Activated gamma-delta T cell treated with Interleukin-2 at 50 U/mL for 16 hours (primary cell): ENCODE data around the gene AP3S2.

Source experiments
- DNase-seq: peaks from one replicate; pipeline ENCODE4 v3.0.0-alpha.2; 2020

Gene AP3S2

DNA sequence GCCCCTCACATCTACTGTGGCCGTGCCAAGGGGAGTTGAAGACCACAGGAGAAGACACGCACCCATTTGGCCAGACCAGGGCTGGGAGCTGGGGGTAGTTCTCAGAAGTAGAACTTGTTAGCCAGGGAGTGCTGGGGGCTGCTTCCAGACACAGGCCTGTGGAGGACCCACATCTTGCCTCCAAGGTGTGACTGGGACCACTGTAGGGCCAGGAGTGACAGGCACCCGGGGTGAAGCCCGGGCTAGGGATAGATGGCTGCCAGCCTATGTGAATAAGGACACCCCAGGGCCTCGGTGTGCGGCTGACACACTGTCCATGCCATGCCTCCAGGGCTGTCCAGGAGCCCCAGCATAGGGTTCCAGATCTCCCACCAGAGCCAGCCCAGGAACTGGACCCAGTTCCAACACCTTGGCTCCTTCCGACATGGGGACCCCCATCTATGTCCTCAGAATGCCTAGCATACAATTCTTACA is 80.9 kb downstream of the AP3S2 start:
- no peak for DNase-seq

- no peak for DNase-seq
Measured at GRCh38 chr15:89812011-89812846, 81.6 kb downstream of the AP3S2 start.

DNA sequence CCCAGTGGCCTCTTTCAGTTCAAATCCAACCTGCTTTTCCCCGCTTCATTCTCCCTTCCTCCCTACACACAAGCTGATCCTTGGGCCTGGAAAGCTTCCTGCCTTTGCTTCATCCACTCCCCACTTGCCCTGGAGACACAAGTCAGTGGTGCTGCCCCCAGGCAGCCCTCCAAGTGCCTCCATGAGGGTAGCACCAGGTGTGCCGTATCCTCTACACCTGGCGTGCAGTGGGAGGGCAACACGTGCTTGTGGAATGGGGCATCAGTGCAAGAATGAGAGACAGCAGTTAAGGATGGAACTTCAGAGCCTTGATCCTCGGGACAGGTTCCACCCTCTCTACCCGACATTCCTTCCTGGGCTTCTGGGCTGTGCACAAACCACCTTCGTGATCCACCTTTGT is 83.0 kb downstream of the AP3S2 start:
- DNase-seq = no peak

DNA sequence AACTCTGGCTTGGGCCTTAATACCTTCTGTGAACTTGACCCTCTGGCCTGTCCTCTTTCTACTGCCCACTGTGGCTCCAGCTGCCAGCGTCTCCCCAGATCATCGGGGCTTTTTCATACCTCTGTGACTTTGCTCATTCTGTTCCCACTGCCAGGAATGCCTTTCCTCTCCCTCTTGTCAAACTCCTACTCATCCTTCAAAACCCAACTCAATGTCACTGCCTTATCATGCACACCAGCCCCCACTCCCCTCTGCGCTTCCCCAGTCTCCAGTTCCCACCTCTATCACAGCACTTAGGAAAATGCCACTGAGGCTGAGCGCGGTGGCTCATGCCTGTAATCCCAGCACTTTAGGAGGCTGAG is 84.0 kb downstream of the AP3S2 start:
- no peak for DNase-seq

GRCh38 chr15:89809093-89809786 is 84.6 kb downstream of the AP3S2 start:
- no peak for DNase-seq

- no peak for DNase-seq
Measured at GRCh38 chr15:89808160-89808870, 85.5 kb downstream of the AP3S2 start.

GRCh38 chr15:89807689-89808088 is 86.1 kb downstream of the AP3S2 start:
- no peak for DNase-seq

DNA sequence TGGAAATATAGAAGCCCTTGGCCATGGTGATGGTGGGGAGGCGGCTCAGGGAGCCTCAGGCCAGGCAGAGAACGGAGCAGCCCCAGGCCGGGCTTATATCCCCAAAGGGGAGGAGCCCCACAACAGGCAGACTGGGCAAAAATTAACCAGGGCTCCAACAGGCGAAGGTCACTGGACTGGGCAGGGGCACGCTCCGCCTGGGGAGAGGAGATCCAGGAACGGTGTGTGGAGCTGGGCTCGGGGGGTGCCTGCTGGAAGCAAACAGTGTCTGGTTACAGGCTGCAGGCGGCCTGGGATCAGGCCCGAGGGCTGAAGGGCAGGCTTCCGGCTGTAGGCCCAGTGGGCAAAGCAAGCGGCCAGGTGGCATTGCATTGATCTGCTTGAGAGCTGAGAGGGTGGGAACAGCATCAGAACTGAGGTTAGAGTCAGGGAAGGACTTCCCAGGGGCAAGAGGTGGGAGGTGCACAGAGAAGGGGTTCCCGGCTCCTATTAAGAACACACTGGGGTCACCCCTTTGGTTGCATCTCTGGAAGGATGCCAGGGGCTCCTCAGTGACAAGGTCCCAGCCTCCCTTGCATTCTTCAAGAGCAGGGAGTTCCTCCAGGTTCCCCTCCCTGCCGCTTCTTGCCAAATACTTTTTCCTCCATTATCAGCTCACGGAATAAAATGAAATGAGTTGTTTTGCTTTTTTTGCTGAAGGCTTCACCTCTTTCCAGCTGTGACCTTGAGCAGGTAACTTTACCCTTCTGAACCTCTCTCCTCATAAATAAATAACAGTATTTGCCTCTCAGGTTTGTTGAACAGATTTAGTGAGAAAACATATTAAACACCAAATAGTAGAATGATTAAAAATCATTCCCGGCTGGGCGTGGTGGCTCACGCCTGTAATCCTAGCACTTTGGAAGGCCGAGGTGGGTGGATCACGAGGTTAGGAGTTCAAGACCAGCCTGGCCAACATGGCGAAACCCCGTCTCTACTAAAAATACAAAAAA is 86.9 kb downstream of the AP3S2 start:
- DNase-seq = no peak

GRCh38 chr15:89806210-89806558 is 87.6 kb downstream of the AP3S2 start:
- no peak for DNase-seq

- DNase-seq = no peak
Measured at GRCh38 chr15:89805241-89806209, 88.3 kb downstream of the AP3S2 start.

GRCh38 chr15:89803941-89804800 is 89.6 kb downstream of the AP3S2 start:
- DNase-seq = no peak

- no peak for DNase-seq
Measured at GRCh38 chr15:89802986-89803824, 90.6 kb downstream of the AP3S2 start.

GRCh38 chr15:89802231-89802928 is 91.4 kb downstream of the AP3S2 start:
- no peak for DNase-seq

DNA sequence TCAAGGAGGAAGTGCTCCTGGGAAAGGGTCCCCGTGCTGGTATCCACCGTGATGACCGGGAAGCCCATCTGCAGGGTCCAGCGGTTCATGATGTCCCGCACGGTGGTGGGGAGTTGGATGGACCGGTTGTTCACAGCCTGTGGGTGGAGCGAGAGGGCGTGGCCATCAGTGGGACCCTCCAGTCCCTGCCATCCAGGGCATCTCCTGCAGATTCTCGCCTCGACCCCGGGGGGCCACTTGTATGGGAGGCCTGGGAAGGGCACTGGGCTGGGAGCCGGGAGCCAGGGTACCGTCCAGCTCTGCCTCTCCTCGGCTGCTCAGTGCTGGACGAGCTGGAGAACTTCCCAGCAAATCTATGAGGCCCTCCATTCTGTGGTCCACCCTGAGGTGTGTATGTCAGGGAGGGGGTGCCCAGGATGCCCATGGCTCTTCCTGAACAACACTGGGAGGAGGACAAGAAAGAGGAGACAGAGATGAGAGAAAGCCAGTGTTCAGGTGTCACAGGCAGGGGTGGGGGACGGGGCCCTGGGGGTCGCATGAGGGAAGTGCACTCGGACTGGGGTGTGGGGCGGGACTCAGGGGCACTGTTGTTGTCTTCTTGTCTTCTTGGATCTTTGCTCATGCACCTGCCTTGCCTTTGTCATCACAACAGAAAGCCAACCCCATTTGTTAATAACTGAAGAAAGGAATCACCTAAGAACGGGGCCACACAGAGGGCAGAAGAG is 92.2 kb downstream of the AP3S2 start:
- no peak for DNase-seq

DNA sequence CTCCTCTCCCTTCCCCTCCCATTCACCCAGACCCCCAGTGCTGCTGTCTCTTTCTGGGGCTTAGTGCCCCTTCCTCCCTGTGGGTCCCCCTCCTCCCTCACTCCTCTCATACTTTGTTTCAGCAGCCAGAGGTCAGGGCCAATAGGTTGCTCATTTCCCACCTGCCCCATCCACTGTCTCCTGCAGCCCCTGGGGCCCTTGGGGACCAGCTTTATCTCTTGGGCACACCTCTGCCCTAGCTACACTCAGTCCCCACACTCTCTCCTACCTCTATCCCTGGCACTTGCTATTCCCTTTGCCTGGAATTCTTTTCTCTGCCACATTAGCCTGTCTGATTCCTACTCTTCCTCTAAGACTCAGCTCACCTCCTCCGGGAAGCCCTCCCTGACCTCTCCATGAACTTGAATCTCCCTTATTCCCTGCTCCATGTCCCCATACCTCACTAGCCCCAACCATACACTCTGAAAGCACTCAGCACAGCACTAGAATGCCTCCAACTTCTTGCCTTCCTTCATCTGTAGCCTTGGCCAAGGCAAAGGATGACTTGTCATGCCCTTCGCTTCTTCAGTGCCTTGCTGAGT is 93.8 kb downstream of the AP3S2 start:
- no peak for DNase-seq

DNA sequence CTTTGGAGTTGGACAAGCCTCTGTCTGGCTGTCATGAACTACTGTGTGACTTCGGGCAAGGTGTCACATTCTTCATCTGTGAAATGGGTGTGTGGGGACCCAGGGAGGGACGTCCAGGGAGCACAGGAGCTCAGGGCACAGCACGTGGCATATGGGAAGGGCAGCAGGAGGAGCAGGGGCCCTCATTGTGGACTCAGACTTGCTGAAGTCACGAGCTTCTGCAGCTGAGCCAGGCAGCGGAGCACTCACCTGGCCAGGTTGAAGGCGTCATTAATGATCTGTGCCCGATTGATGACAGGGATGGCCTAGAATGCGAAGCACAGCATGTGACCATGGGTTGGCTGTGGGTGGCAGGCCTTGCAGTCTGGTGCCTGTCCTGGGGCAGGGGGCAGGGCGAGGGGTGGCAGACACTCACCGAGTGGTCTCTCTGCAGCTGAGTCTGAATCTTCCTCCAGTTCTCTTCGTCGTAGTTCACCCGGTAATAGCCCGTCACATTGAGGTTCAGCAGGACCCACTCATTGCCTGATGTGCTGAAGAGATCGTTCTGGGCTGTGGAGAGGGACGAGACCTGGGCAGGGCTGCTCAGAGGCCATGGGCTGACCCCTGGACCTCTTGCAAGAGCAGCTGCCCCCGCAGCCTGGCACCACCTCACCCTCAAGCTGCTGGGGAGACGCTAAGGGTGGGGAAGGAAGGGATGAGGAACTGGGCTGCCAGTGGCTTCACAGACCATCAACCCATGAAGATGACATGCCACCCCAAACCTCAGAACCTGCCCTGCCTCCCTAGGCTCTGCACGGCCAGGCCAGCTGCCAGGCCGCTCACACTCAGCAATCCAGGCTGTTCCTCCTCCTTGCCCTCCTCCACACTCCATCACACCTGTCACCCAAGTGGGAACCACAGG is 94.5 kb downstream of the AP3S2 start:
- DNase-seq = no peak
